Astrocyte (in vitro differentiated cells and primary cell): ENCODE results near the gene PACRG.

Source experiments
- EZH2 ChIP-seq: IDR thresholded peaks from 2 replicates; pipeline ENCODE4 v1.6.1; 2012; ENCODE audit warnings: mild to moderate bottlenecking, low read length, inconsistent platforms; ENCODE audit not compliant: insufficient read depth
- TF ChIP-seq, protein P1 (sequence below): IDR thresholded peaks from 2 replicates; pipeline ENCODE4 v1.5.1; 2011; ENCODE audit warnings: low read depth, mild to moderate bottlenecking, inconsistent platforms, low read length, moderate library complexity; ENCODE audit not compliant: insufficient read depth

- TF ChIP-seq, protein P1, sequence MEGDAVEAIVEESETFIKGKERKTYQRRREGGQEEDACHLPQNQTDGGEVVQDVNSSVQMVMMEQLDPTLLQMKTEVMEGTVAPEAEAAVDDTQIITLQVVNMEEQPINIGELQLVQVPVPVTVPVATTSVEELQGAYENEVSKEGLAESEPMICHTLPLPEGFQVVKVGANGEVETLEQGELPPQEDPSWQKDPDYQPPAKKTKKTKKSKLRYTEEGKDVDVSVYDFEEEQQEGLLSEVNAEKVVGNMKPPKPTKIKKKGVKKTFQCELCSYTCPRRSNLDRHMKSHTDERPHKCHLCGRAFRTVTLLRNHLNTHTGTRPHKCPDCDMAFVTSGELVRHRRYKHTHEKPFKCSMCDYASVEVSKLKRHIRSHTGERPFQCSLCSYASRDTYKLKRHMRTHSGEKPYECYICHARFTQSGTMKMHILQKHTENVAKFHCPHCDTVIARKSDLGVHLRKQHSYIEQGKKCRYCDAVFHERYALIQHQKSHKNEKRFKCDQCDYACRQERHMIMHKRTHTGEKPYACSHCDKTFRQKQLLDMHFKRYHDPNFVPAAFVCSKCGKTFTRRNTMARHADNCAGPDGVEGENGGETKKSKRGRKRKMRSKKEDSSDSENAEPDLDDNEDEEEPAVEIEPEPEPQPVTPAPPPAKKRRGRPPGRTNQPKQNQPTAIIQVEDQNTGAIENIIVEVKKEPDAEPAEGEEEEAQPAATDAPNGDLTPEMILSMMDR, result no peak
- no peak for TF ChIP-seq EZH2
Observed at GRCh38 chr6:163254341-163254835, 526.6 kb downstream of the PACRG start.
